NCI-H510A (cell line): ENCODE data around the gene SLC12A1.

Experiments
- DNase-seq: peaks from one replicate; lab custom pipeline; 2025; lab: John Stamatoyannopoulos, UW

The SLC12A1 gene

DNA sequence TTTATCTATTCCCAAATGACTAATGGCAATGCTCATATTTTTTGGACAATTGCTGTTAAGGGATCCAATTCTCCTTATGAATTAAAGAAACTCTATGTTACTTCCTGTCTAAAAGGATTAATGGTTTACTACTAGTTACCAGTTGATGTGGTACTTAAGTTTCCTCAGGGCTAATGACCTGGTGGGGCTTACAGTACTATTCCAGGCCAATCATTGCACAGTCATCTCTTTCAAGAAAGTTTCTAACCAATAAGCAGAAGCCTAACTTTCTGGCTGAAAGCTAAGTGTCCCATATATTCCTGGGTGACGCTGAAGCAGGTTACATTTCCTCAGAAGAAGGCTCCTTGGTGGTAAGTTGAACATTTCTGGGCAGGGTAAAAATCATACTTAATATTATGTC is at the start of gene SLC12A1:
Gene SLC12A1 (plus strand): TSS at position 322 of the 400 bp plus-strand sequence. CDS start 1,418 bp downstream, outside the sequence.
- no peak for DNase-seq

DNA sequence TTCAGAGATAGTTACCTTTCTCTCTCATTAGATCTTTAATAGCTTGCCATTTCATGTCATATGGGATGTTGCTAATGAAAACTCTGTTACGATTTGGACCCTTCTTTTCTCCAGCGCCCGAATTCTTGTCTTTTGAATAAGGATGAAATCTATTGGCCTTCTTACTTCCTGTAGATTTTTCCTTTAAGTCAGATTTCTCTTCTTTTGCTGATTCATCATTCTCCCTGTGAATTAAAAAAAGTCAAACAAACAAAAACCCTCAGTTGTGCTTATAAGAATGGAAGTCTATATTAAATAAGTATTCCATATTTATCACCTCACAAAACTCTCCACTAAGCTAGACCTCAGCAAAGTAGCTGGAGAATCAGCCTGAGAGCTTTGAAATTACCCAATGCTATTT is 37.5 kb upstream of the SLC12A1 start:
- no peak for DNase-seq

DNA sequence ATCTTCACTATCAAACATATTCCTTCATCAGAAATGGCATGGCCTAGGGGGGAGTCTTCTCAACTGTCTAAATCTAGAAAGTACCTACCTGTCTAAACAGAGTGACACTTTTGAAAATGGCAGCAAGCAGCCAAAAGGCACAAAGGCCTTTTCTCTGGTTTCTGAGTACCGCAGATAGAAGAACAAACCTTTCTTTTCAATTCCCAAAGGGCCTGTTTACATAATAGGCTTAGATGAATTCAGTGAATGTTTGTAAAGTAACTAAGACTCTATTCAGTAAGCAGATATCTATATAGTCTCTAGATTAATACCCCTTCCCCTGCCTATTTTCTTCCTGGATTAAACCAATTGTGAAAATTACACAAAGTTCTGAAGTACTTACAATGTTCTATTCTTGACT is 35.1 kb upstream of the SLC12A1 start:
- no peak for DNase-seq

DNA sequence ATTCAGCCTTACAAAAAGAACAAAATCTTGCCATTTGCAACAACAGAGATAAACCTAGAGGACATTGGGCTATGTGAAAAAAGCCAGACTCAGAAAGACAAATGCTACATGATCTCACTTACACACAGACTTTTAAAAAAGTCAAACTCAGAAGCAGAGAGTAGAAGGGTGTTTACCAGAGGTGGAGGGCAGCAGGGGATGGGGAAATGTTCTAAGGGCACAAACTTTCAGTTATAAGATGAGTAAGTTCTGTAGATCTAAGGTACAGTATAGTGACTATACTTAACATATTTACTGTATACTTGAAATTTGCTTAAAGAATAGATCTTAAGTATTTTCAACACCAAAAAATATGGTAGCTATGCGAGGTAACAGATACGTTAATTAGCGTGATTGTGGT is 31.0 kb upstream of the SLC12A1 start:
- no peak for DNase-seq

DNA sequence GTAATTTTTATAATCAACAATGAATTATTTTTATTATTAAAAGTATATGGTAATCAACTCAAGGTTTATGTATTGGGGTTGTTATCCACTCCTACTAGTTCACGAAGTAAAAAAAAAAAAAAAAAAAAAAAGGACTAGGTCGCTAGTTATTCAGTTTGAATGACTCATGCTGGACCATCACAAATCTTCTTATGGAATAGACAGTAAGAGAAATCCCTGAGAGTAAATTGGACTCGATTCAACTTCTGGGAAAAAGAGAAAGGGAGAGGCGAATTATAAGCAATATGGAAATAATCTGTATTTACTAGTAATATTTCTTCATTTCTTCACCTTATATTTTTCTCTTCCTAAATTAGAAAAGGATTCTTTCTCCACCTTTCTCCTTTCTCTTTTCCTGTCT is 30.0 kb upstream of the SLC12A1 start:
- DNase-seq: no peak

DNA sequence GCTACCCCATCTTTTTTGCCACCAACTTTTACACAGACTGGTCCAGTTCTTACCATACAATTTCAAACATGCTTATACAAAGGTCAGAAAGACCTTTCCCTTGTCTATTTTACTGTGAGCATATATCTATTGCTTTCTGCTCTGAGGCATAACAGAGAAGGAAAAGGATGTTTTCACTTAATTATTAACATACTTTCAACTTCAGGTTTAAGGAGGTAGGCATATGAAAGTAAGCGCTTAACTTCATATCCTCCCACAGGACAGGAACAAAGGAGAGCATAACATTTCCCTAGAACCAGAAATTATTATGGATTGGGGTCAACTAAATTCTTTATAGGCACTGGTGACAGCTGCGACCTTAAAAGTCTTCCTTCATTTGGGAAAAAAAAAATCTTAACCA is 29.1 kb upstream of the SLC12A1 start:
- DNase-seq: no peak

DNA sequence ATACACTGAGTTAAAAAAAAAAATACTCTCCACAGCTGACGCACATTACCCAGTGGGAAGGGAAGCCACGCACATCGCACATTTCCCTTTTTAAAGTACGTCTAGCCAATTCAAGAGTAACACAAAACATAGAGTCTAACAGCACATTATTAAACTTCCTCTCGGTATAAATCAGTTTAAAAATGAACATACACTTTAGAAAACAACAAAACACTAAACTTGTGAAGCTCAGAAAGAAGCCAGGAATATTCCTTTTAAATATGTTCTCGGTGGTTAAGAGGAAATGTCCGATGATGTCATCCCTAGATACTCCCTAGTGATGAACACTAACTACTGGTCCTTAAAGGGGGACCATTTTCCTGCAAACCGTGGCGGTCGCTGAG is 28.7 kb upstream of the SLC12A1 start:
- DNase-seq: no peak

DNA sequence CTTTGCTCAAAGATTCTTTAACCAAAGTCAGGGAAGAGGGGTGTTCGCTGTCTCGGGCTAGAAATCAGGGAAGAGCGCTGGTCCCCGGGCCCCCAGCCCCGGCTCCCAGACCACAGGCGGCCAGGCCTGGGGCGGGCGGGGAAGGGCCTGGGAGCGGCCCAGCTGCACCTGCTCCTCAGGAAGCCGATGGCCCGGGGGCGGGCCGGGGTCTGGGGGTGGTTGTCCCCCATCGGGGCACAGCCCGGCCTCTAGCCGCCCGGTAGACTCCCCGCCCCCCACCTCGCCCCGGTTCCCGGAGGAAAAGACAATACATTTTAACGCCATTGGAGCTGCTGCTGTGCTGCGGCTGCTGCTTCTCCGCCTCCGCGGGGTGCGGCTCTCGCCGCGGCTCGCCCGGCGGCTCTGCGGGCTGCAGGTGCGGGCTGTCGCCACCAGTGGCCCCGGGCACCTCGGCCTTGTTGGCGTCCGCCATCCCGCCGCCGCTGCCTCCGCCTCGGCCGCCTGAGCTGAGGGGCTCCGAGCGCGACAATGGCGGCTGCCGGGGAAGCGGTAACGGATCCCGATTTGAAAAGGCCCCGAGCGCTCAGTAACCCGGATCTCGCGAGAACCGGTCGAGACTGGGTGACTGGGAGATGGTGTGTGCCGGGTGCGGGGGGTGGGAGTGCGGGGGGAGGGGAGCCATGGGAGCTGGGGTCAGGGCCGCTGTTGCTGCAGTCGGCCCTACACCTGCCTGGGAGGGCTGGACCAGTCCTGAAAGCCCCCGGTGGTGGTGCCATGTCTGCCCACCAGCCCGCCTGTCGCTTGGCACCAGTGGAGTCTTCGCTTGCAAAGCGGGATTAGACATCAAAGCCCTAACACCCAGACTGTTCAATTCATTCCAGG is 28.1 kb upstream of the SLC12A1 start, which contains the start of gene MYEF2:
Gene MYEF2 (minus strand): TSS at position 530 of the 882 bp plus-strand sequence. CDS start 58 bp downstream, at position 472.
- DNase-seq: peak; percentile 61

DNA sequence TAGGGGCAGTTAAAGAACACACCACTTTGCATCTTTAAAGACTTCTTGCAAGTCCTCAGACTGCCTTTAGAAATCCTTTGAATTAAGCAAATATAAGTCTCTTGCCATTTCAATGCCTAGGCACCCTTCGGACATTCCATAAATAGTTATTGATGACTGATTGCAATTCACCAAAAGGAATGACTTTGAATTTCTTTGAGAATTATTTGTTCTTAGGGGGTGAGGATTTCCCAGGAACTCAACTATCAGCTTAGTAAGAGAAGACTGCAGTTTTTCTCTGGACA is 27.5 kb upstream of the SLC12A1 start:
- no peak for DNase-seq

DNA sequence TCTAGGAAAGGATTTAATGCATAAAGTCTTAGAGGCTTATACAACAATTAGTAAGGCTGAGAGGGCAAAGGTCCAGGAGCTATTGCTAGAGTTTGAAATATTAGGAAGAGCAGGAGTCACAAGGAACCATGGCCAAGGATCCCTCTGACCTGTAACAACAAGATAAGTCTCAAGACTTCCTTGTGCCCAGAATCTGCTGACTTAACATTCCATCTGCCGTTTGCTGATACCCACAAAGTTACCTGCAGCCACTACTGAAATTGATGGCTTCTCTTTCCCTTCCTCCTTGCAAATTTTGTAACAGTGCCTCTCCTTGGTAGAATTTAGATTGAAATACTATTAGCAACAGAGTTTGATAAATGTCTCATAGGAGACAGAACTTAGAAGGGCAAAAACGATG is 23.4 kb upstream of the SLC12A1 start:
- no peak for DNase-seq

DNA sequence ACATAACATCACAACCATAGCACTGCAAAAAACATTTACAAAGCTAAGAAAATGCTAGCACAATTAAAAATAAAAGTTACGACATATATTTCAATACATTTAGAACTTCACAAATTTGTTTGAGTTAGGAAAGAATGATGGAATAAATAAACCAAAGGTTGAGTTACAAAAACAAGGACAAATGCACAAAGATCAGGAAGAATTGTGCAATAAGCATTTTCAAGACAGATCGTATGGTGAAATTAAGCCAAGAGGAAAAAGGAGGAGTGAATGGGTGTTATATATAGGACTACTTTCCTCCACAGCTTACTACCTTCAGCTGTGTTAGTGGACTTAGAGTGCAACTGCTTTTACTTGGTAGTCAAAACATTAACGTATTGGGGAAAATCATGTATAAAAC is 20.6 kb upstream of the SLC12A1 start:
- DNase-seq: no peak

DNA sequence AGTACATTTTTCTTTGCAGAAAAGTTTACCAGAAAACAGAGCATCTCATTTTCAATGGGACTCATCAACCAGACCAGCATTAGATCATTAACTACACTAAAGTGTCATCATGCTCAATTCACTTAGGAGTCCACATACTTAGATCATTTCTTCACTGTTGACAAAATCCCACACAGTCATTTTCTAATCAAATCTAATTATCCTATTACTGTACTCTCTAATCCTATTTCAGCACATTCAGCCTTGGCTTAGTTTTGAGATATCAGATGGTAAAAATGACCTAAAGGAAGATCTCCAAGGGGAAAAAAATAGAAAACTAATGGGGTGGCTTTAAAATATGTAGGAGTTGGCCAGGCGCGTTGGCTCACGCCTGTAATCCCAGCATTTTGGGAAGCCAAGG is 19.8 kb upstream of the SLC12A1 start:
- no peak for DNase-seq

DNA sequence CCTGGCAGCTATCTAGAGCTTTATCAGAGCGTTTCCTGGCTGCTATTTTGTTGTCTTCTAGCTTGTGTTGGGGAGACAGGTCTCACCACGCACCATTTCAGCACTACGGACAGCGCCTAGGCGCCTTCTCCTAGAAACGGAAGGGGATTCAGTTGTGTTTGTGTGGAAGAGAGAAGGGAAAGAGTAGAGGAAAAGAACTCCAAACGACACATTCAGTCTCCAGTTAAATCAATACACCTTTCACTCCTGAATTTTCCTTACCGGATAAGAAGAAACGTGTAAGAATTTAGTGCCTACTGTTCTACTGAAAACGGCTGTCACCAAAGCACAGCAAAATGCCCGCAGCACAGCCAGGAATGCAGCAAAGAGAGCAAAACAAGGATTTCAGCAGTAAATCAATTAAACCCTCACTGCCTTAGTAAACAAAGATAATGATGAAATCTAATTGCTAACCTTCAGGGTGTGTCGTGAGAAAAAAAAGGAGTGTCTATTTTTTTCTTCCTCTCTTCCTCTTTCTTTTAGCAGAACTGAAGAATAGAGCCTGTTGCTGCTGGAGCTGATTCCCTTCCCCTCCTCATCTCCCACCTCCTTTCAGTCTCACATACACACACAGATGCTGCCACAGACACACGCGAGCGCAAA is 15.0 kb upstream of the SLC12A1 start:
- DNase-seq: no peak

DNA sequence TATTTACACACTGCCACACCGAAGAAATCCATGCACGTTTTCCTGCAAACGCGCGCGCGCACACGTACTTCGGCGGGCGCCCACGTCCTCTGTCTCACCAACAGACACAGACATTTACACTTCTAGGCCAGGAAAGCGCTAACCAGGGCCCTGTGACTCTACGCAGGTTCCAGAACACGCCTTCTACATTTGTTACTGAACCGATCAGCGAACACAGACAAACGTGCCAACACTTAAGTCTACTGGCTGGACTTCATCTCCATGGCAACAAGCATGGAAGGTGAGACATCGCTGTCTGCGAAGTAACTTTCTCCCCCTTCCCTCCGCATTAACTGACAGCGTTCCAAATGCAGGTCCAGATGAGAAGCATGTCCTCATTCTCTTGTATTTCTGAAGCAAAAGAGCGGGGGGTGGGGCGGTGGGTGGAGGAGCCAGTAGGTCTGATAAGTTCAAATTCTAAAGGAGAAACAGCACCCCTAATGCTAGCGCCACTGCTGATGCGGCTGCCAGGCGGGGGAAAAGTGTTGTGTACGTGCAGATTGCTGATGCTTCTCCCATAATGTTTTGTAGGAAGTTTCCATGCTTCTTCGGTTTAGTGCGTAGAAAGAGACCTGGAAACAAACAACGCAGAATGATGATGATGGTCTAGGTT is 14.4 kb upstream of the SLC12A1 start, which contains the start of gene CTXN2:
Gene CTXN2 (plus strand): TSS at position 92 of the 652 bp plus-strand sequence. CDS start 9,636 bp downstream, outside the sequence.
- DNase-seq: no peak

DNA sequence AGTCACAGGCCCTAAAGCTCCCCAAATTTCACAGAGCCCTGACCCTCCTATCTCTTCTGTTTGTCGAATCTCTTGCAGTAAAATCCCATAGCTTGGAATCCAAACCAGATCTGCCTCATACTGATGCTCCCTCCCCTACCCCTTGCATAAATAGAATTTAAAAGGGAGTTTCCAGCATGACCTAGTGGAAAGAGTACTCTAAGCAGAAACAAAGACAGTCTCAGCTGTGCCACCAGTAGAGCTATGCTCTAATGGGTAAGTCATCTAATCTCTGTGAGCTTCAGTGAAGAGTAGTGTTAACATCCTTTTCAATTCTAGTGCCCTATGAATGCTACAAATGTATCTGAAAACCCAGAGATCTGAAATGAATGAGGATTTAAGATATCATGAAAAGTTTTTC is 4.0 kb upstream of the SLC12A1 start:
- DNase-seq: no peak

DNA sequence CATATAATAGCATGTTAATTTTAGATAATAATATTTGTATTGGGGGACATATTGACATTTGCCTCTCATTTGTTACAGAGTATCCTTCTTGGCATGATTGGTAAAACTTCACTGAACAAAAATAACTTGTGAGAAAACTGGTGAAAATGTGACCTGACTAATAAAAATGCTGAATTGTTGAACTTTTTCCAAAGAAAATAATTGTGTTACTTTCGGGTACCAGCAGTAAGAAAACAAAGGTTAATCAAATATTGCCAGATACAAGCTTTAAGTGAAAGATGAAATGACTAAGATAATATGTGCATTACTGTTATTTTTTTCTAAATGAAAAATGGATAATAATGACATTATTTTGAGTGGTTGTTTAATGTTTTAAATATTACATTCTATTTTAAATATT is 15.2 kb downstream of the SLC12A1 start:
- no peak for DNase-seq

DNA sequence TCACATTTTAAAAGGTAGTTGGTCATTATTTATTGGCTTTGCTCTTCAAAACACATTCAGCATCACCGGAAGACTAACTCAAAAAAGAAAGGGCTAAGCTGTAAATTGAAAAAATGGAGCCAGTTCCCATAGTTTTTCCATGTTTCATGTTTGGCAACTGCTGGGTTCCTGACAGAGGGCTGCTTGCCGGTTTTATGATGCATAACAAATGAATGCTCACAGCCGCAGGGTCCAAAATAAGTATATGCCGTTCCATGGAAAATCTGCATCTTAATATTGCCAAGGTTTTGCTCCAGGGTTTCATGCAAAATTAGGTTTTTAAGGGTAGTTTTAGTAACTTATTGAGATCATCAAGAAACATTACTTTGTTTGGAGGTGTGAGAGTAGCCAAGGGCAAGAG is 15.8 kb downstream of the SLC12A1 start:
- DNase-seq: no peak

DNA sequence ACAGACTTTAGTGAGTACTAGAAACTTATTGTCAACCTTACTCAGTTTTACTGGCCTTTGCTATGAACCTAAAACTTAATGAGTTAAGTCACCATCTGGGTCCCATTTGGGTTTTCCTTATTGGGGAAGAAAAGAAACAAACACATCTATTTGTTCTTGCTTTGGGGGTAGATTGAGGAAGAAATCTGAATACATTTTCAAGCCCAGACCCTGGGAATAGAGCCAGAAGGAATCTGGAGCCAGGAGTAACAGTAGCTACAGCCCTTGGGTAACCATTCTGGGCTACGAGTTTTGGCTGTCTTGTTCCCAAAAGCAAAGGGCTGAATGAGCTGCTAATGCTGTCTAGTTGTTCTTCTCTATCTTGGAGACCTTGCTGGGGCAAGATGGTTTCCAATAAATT is 16.5 kb downstream of the SLC12A1 start:
- DNase-seq: no peak

DNA sequence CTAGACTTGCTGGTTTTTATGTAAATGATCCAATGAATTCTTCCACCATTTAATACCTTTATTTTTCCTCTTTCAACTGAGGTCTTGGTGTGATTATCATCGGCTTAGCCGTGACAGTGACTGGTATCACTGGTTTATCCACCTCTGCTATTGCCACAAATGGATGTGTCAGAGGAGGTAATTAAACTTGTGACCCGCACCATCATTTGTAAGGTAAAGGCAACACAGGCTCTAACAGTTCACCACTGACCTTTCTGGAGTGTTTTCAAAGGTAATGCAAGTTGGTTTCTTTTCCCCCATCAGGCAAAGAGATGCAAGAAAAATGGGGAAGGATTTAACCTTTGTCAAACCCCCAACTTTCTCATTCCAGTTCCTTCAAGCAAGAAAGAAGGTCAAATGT is 19.7 kb downstream of the SLC12A1 start:
- no peak for DNase-seq

DNA sequence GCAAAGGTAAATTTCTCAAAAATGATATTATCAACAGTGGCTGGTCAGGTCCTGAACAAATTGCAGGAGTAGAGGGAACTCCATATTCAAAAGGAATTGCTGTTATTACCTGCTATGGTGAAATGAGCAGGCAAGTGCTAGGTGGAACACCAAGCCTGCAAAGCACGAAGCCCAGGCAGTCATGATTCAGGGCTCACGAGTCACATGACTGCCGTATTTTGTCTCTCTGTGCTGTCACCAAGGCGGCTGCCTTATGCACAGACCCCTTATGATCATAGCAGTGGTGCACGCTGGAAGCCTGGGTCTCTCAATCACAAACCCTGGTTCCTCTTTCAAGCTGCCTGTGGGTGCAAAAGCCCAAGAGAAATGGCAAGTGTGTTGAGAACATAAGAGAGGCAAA is 24.4 kb downstream of the SLC12A1 start:
- no peak for DNase-seq

DNA sequence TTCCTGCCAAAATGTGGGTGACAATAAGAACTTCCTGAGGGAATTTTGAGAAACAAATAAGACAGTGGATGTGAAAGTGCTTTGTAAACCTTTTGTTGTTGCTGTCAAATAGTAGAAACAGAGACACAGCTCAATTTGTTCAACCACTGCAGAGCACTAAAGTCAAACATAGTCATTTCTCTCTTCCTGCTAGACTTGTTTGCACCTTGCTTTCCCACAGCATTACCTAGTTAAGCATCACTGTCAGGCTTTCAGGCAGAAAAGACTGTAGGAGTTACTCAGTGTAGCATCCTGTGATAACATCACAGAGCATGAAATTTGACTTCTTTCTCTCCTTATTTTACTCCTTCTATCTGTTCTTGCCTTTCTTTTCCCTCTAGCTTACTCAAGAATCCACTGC is 27.1 kb downstream of the SLC12A1 start:
- DNase-seq: no peak

DNA sequence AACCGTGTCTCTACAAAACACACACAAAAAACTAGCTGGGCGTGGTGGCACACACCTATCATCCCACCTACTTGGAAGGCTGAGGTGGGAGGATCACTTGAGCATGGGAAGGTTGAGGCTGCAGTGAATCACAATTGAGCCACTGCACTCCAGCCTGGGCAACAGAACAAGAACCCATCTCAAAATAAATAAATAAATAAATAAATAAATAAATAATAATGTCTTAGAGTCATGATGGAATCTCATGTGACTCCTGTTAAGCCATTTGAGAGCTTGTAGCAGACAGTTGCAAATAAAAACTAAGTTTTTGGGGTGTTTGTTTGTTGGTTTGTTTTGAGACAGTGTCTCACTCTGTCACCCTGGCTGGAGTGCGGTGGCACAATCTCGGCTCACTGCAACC is 33.2 kb downstream of the SLC12A1 start:
- no peak for DNase-seq

DNA sequence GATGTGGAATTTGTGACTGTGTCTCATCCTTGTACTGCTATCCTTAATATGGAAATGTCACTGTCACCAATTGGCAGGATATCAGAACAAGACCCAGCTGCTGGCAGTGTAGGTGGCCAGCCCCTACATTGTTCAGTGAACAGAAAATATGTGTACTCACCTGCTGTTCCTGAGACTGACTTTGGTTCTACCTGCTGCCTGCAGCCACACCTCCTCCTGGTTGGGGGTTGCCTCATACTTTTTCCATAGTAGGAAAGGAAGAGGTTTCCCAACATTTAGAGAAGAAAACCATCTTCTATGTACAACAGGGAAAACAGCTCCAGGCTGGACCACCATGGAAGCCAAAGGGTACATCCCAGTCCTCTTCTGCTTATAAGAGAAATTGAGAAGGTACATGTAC is 35.9 kb downstream of the SLC12A1 start:
- no peak for DNase-seq
